T-helper 1 cell treated with Interleukin-12 subunit alpha and Interleukin-12 subunit beta and Interleukin-4 antibody, amounts not matched to agents 30 ng/mL and 1 ng/mL, for 36 hours (primary cell): ENCODE data around the gene FOCAD. TPM values are rescaled to one million over a fixed set of nuclear protein-coding genes. Genes with fewer than 3 reads are reported as not detected.
"Not testable (repeated sequence)": the region's sequence is repeated elsewhere in the genome, so short reads cannot be mapped to it uniquely, and the experiment has no call there.

Source experiments
- intact Hi-C: fragments of 100-400 bp; cut with micrococcal nuclease; formaldehyde crosslinking; loops from one replicate; pipeline ENCODE4 v1.15.1; 2024
- total RNA-seq: library from RNA; stranded (reverse); gene quantifications from 2 replicates; pipeline ENCODE4 v1.2.3, GENCODE V29; 2022

The FOCAD gene
- total RNA-seq, 1 donor from 2014 or later = 31.1 TPM

- intact Hi-C loops = no loop called here
Observed at GRCh38 chr9:20948703-20949102, 264.6 kb downstream of the FOCAD start.

GRCh38 chr9:20950707-20951106 is 266.6 kb downstream of the FOCAD start:
- intact Hi-C loops = no loop called here

GRCh38 chr9:20962536-20963225 is 278.6 kb downstream of the FOCAD start:
- intact Hi-C loops = no loop called here

DNA sequence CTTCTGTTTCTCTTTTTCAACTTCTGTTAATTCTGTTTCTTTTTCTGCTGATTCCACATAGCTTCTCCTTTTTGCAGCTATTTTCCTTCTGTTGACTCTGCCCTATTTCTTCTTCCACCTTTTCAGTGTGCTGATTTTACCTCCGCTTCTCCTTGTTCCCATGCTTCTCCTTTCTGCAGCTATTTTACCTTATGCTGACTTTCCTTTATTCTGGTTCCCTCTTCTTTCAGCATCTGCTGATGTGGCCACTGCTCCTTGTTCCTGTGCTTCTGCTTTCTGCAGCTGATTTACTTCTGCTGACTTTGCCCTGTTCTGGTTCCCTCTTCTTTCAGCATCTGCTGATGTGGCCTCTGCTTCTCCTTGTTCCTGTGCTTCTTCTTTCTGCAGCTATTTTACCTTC is 288.6 kb downstream of the FOCAD start:
- intact Hi-C loops = no loop called here

DNA sequence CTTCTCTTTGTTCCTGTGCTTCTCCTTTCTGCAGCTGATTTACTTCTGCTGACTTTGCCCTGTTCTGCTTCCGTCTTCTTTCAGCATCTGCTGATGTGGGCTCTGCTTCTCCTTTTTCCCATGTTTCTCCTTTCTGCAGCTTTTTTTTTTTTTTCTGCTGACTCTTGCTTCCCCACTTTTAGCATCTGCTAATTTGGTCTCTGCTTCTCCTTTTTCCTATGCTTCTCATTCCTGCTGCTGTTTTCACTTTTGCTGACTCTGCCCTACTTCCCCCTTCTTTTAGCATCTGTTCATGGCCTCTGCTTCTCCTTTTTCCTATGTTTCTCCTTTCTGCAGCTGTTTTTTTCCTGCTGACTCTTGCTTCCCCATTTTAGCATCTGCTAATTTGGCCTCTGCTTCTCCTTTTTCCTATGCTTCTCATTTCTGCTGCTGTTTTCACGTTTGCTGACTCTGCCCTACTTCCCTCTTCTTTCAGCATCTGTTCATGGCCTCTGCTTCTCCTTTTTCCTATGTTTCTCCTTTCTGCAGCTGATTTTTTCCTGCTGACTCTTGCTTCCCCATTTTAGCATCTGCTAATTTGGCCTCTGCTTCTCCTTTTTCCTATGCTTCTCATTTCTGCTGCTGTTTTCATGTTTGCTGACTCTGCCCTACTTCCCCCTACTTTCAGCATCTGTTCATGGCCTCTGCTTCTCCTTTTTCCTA is 289.3 kb downstream of the FOCAD start:
- intact Hi-C loops = not testable (repeated sequence)

GRCh38 chr9:20974191-20974938 is 290.3 kb downstream of the FOCAD start:
- intact Hi-C loops = not testable (repeated sequence)

GRCh38 chr9:20978249-20978648 is 294.2 kb downstream of the FOCAD start:
- intact Hi-C loops = no loop called here

- intact Hi-C loops = no loop called here
Observed at GRCh38 chr9:20980832-20981455, 296.9 kb downstream of the FOCAD start.

GRCh38 chr9:20981486-20981885 is 297.4 kb downstream of the FOCAD start:
- intact Hi-C loops = no loop called here

DNA sequence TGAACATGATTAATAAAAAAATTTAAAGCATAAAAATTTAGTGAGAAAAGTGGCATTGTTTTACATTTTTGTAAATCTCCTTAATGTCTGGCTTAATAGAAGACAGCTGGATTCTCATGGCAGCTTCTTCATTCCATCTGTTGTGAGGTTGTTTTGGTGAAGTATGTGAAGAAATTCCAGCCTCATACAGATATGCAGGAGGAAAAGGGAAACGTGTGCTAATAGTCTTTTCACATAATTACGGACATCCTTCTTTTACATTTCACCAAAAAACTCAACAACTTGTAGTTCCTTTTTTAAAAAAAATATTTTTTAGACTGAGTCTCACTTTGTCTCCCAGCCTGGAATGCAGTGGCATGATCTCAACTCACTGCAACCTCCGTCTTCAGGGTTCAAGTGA is 300.4 kb downstream of the FOCAD start:
- intact Hi-C loops = no loop called here

- intact Hi-C loops = no loop called here
Observed at GRCh38 chr9:20985851-20986600, 302.0 kb downstream of the FOCAD start.

- intact Hi-C loops = no loop called here
Observed at GRCh38 chr9:20987521-20987920, 303.5 kb downstream of the FOCAD start.

DNA sequence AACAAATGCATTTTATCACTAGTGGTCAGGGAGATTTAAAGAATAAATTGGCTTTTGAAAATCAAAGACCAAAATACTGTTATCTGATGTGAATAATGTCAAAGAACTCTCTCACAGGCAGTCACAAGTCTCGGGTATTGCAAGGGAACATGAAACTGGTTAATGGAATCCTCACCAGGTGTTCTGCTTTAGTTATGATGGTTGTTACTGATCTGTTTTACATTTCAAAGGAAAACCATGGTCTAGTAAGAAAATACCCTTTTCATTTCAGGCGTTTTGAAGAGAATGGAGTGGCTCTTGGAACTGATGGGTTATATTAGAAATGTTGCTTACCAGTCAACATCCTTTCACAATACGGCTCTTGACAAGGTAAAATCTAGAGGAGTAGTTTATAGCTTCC is 304.0 kb downstream of the FOCAD start:
- intact Hi-C loops = no loop called here

DNA sequence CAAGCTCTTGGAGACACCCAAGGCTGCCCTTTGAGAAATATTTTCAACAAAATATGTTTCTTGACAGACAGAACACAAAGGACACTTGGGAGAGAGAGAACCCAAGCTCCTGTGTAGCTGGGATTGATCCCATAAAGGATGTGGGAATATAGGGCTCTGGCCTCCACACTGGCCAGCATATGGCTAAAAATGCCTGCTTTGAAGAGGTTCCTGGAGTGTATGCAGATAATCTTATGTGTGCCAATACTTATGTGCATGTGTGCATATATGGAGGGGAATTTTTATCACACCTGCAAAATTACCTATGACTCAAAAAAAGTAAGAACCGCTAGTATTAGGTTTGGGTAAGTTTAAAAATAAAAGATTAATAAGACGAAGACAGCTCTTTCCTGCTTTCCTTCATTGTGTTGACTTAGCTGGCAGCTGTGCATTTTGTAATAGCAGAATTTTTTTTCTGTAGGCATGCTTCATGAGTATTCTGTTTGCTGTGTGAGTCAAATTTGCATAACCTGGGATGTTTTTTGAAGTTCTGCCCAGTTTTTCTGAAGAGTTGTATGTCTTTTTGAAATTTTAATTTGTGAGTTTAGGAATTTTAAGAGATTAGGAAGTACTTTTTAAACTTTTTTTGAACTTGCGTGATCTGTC is 304.7 kb downstream of the FOCAD start:
- intact Hi-C loops = no loop called here

- intact Hi-C loops = no loop called here
Observed at GRCh38 chr9:20989923-20990341, 305.9 kb downstream of the FOCAD start.

DNA sequence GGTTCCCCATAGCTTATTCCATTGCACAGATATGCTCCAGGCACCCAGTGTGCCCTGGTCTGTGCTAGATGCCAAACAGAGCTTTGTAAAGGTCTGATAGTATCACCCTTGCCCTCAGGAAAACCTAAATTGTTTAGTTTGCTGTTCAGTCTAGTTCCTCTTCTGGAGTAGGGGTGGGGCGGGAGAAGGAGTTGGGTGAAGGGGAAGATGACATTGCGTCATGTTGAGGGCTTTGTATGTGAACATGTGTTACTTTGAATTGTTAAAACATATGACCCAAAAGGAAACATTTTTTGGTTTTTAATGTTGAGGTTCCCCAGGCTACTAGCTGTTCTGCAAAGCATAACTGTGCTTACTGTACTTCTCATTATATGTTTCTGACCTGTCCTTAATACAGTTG is 306.8 kb downstream of the FOCAD start:
- intact Hi-C loops = no loop called here

DNA sequence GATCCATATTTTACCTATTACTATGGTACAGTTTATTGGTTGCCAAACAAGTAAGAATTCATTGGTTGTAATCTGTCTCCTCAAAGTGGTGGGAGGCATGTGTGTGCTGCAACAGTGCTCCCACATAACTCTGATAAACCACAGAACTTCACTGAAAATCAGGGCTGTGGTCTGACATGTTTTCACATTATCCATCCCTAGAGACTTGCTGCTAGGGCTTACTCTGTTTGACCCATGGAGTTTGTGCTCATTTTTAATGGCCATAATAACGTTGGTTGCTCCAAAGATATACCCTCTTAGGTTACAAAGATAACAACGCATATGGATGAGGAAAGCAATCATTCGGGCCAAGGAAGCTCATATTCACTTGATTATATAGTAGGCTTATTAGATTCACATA is 310.4 kb downstream of the FOCAD start:
- intact Hi-C loops = no loop called here

DNA sequence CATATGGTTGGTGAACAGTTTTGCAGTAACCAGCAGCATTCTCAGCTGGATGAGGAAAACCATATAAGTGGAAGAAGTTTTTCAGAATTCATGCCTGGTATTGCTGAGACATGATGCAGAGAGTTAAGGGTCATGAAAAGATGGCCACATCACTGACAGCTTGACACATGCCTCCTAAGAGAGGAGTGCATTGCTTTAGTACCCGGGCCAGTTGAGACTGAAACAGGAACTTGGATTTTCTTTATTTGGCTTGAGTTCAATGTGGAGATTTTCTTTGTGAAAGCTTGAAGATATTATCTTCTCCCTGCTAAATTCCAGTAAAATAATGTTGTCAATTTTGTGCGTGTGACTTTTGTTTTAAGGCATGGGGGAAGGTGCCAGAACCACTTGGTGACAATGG is 311.6 kb downstream of the FOCAD start:
- intact Hi-C loops = no loop called here

GRCh38 chr9:20996809-20997208 is 312.8 kb downstream of the FOCAD start:
- intact Hi-C loops = no loop called here

DNA sequence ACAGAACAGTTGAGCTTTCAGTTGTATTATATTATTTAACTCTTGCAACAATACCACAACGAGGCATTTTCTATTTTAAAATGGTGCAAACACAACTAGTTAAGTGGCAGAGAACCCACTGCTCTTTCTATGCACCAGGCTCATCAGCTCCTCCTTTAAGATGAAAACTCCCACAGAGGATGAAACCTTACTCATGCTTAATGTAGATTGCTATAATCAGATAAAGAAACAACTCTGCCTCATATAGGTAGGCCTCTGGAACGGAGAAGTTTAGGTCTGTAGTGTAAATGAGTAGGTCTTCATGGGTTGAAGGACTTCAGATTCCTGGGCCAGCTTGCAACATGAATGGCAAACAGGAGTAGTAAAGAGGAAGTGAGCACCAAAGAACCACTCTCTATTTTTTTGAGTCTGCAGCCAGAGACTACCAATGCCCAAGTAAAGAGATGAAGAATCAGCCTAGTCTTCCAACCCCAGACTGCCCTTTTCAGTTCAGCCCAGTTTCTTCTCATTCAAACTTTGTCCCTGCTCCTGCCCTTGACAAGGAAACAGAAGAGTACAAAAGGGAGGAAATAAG is 313.5 kb downstream of the FOCAD start:
- intact Hi-C loops = no loop called here
